Tibial nerve (tissue), 3 donors: ENCODE measurements around the gene OGDH.

Experiments
- CTCF ChIP-seq, 5 experiments: fragments of 200-600 bp in 3 of 5; fragments of 450-650 bp in 2 of 5; sonication (generic) in 3 of 5; IDR thresholded peaks; one replicate each; pipeline ENCODE4 v1.5.1; 2016 to 2019; ENCODE audit warnings: antibody characterized with exemption in 5 of 5, mild to moderate bottlenecking in 3 of 5, moderate library complexity in 2 of 5
- POLR2A ChIP-seq, 2 donors: fragments of 450-650 bp; IDR thresholded peaks; one replicate each; pipeline ENCODE4 v1.6.1; 2017; ENCODE audit warnings: antibody characterized with exemption in 2 of 2, mild to moderate bottlenecking in 2 of 2, moderate library complexity in 2 of 2

GRCh38 chr7:44750424-44750823 is 144.0 kb downstream of the OGDH start:
- TF ChIP-seq POLR2A (IDR thresholded peaks at IDR 0.05): no peak
- TF ChIP-seq CTCF (IDR thresholded peaks at IDR 0.05): no peak
